ENCODE data around the gene NKX2-2. TPM values are rescaled to one million over a fixed set of nuclear protein-coding genes. Genes with fewer than 3 reads are reported as not detected.
A peak's percentile ranks its signal among the peaks of the same experiment; 100 is the strongest.

NKX2-2 gene
- total and polyA plus RNA-seq, 5 donors, result not detected

DNA sequence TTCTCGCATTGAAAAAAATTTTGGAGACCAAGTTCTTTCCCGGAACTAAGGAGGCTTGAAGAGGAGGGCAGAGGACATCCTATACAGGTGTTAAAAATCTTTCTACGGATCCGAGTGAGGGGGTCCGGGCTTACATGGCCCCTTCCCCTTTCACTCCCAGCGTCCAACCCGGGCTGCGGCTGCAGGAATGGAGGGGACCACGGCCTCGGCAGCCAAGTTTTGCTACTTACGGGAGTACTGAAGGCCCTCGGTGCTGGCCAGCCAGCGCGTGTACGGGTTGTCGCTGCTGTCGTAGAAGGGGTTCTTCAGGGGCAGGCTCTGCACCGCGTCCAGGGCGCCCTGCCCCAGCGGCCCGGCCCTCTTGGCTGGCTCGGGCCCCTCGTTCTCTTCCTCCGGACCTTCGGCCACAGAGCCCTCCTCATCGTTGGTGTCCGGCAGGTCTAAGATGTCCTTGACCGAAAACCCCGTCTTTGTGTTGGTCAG lies 642 bp downstream of the NKX2-2 start:
- WGBS, result 2% methylated on average over 30 of the region's 30 CpGs
- DNase-seq, result no peak
- H3K27me3 ChIP-seq (ENCODE audit: control insufficient read depth, insufficient read depth), result no peaks in the 10 kb centered on the region
- no peaks in the 10 kb centered on the region for H3K4me1 ChIP-seq (ENCODE audit: control insufficient read depth, insufficient read depth, low read length)
- H3K9me3 ChIP-seq (ENCODE audit: control insufficient read depth, low read length), result no peaks in the 10 kb centered on the region
- H3K4me3 ChIP-seq (ENCODE audit: low read length), result peak overlapping the region; percentile 43
- ATAC-seq, result no peak
- no peak overlapping the region for H3K27ac ChIP-seq (ENCODE audit: low read length)
- intact Hi-C loops (cut with DNase I), result no loop called here

- Histone ChIP-seq H3K4me3 (ENCODE audit: low read length) (peak overlapping the region; percentile 13), H3K4me1 (ENCODE audit: control insufficient read depth, insufficient read depth, low read length) (no peaks in the 10 kb centered on the region), H3K9me3 (ENCODE audit: control insufficient read depth, low read length) (no peaks in the 10 kb centered on the region), H3K27me3 (ENCODE audit: control insufficient read depth, insufficient read depth) (no peaks in the 10 kb centered on the region), H3K27ac (ENCODE audit: low read length) (no peak overlapping the region)
- DNase-seq, result no peak
- peak in 1 of 2 donors; percentile 17 for ATAC-seq
- intact Hi-C loops (cut with DNase I), result no loop called here
- WGBS, result 1% methylated on average over 34 of the region's 34 CpGs
These were observed 1.2 kb downstream of the NKX2-2 start for GRCh38 chr20:21512634-21513180.

DNA sequence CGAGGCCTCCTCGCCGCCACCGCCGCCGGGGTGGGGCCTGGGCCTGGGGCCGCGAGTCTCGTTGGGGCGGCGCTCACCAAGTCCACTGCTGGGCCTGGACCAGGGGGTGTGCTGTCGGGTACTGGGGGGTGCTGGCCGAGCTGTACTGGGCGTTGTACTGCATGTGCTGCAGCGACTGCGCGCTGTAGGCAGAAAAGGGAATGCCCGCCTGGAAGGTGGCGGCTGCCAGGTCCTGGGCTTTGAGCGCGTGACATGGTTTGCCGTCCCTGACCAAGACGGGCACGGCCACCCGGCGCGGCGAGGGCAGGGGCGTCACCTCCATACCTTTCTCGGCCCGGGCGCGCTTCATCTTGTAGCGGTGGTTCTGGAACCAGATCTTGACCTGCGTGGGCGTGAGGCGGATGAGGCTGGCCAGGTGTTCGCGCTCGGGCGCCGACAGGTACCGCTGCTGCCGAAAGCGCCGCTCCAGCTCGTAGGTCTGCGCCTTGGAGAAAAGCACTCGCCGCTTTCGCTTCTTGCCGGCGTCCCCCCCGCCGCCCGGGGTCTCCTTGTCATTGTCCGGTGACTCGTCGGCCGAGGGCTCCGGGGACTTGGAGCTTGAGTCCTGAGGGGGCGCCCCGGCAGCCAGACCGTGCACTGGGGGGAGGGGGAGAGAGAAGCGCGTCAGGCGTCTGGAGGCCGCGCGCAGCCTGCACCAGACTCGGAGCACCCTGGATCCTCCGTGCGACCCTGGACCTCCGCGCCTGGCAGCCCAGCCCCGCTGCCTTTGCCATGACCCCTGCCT lies 1.8 kb downstream of the NKX2-2 start:
- H3K27ac ChIP-seq (ENCODE audit: low read length), result no peak overlapping the region
- ATAC-seq (no peak), DNase-seq (no peak)
- no peaks in the 10 kb centered on the region for H3K4me1 ChIP-seq (ENCODE audit: control insufficient read depth, insufficient read depth, low read length)
- intact Hi-C loops (cut with DNase I), result no loop called here
- peak overlapping the region; percentile 13 for H3K4me3 ChIP-seq (ENCODE audit: low read length)
- no peaks in the 10 kb centered on the region for H3K27me3 ChIP-seq (ENCODE audit: control insufficient read depth, insufficient read depth)
- 4% methylated on average over 76 of the region's 76 CpGs for WGBS
- H3K9me3 ChIP-seq (ENCODE audit: control insufficient read depth, low read length), result no peaks in the 10 kb centered on the region

DNA sequence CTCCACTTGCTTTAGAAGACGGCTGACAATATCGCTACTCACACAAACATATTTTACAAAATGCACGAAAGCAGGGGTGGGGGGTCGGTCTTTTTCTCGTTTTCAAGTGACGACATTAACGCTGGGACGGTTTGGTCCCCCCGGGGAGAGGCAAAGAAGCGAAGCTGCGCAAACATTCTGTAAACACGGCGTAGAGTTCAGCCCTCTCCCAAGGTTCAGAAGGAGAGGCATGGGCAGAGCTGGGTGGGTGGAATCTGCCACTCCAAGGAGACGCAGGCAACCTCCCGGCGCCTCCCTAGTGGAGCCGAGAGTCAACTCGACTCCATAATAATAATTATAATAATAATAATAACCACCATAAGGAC lies 2.4 kb downstream of the NKX2-2 start:
- no peak overlapping the region for H3K27ac ChIP-seq (ENCODE audit: low read length)
- H3K9me3 ChIP-seq (ENCODE audit: control insufficient read depth, low read length), result no peaks in the 10 kb centered on the region
- ATAC-seq (no peak), DNase-seq (no peak)
- WGBS, result 36% methylated on average over 18 of the region's 18 CpGs
- intact Hi-C loops (cut with DNase I), result no loop called here
- no peaks in the 10 kb centered on the region for H3K27me3 ChIP-seq (ENCODE audit: control insufficient read depth, insufficient read depth)
- no peak overlapping the region for H3K4me3 ChIP-seq (ENCODE audit: low read length)
- no peaks in the 10 kb centered on the region for H3K4me1 ChIP-seq (ENCODE audit: control insufficient read depth, insufficient read depth, low read length)

DNA sequence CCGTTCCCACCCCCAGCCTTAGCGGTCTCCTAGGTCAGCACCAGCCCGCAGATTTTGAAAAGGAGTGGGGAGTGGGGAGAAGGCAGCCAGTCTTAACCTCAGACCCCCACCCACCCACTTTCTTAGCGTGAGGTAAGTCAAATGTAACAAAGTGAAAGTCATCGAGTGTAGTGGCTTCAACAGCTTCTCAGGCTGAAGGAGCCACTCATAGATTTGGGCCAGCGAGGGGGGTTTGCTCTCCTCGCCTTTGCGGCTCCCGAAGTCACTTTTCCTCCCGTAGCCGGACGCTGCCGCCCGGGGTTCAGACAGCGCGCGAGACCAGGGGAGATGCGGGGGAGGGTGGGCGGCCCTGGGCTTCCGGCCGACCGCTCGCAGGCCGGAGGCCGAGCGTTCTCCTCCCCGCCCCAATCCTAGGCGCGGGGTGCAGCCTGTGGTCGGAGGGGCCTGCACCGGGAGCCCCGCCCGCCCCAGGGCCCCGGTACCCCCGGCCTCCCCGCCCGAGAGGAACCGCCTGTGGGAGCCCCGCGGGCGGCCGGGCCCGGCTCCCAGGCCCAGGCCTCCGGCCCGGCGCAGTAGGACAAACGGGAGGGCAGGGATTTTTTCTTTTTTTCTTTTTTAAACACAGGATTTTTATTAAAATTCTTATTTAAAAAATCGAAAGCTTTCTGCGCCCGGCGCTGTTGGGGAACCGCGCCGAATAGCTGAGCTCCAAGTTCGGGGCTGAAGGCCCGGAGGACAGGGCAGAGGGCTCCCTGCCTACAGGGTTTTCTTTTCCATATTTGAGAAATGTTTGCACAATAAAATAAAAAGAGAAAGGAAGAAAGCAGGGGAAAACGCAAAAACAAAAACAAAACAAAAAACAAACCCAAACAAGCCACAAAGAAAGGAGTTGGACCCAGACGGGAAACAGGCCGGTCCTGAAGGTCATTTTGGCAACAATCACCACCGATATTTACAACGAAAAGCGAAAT lies 3.2 kb downstream of the NKX2-2 start:
- Histone ChIP-seq H3K27me3 (ENCODE audit: control insufficient read depth, insufficient read depth) (no peaks in the 10 kb centered on the region), H3K27ac (ENCODE audit: low read length) (no peak overlapping the region), H3K4me1 (ENCODE audit: control insufficient read depth, insufficient read depth, low read length) (no peaks in the 10 kb centered on the region), H3K9me3 (ENCODE audit: control insufficient read depth, low read length) (no peaks in the 10 kb centered on the region), H3K4me3 (ENCODE audit: low read length) (peak overlapping the region; percentile 42)
- intact Hi-C loops (cut with DNase I), result no loop called here
- DNase-seq, result no peak
- ATAC-seq, result no peak
- 13% methylated on average over 62 of the region's 62 CpGs for WGBS

DNA sequence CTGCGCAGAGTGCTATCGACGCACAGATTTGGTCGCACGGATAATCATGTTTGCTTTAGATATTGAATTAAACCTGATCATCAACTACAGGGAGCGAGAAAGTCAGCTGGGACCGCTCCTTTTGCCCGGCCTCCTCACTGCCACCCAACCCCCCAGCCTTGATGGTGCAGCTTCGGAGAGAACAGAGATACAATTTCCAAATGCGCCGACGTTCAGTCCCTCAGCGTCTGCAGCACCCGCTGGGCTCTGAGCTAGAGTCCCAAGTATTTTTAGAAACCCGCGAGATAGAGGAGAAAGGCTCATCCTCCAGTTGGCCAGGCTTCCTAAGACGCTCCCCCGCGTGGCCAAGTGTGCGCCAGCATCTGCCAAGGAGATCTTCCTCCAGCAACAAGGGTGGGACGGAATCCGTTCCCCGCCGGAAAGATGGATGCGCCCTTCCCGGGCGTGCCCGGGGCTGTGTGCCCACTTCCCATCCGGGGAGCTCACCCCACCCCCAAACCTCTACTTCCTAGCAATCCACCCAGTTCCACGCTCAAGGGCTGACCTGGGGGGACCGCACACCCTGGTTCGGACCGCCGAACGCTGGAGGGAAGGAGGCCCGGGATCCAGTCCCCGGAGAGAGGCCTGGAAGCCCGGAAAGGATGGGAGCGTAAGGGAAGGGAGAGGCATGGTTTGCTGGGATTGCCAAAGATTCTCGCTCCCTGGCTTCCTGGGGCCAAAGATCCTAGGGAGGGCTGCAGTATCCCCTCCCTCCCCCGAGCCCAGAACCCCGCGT lies 4.1 kb downstream of the NKX2-2 start:
- ATAC-seq, result no peak
- 2% methylated on average over 43 of the region's 43 CpGs for WGBS
- no peak for DNase-seq
- H3K27ac ChIP-seq (ENCODE audit: low read length), result no peak overlapping the region
- H3K27me3 ChIP-seq (ENCODE audit: control insufficient read depth, insufficient read depth), result no peaks in the 10 kb centered on the region
- no peaks in the 10 kb centered on the region for H3K4me1 ChIP-seq (ENCODE audit: control insufficient read depth, insufficient read depth, low read length)
- H3K4me3 ChIP-seq (ENCODE audit: low read length), result peak overlapping the region; percentile 42
- no peaks in the 10 kb centered on the region for H3K9me3 ChIP-seq (ENCODE audit: control insufficient read depth, low read length)
- intact Hi-C loops (cut with DNase I), result loop anchor here in 3 of 4 donors (5.0 to 10.0 kb wide), 4 partner anchors 272 to 675 kb away; no protein-coding TSS in a partner anchor

DNA sequence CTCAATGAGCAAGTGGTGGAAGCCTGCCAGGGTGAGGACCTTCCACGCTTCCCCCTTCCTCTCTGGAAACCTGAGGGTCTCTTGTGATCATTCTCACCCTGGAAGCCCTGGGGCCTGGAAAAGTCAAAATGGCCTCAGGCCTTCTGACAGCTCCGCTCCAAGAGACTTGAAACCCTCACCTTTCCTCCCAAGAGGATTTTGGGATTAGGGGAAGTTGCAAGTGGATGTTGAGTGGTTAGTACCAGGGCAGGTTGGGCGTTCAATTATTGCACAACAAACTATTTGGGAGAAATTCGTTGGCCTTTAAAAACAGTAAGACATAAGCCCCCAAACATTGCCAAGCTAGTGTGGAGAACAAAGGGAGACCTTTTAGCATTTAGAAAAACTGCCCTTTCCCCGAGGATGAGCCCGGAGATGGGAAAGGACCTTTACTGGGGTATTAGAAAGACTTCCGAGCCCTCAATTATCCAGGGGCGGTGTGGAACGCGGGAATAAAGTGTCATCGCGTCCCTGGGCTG lies 4.7 kb downstream of the NKX2-2 start:
- DNase-seq (no peak), ATAC-seq (no peak)
- no peaks in the 10 kb centered on the region for H3K9me3 ChIP-seq (ENCODE audit: control insufficient read depth, low read length)
- H3K4me1 ChIP-seq (ENCODE audit: control insufficient read depth, insufficient read depth, low read length), result no peaks in the 10 kb centered on the region
- H3K27me3 ChIP-seq (ENCODE audit: control insufficient read depth, insufficient read depth), result no peaks in the 10 kb centered on the region
- no peak overlapping the region for H3K27ac ChIP-seq (ENCODE audit: low read length)
- WGBS, result 6% methylated on average over 12 of the region's 12 CpGs
- no peak overlapping the region for H3K4me3 ChIP-seq (ENCODE audit: low read length)
- intact Hi-C loops (cut with DNase I), result loop anchor here in 3 of 4 donors (5.0 to 10.0 kb wide), 4 partner anchors 272 to 674 kb away; no protein-coding TSS in a partner anchor

GRCh38 chr20:21508230-21509078 lies 5.4 kb downstream of the NKX2-2 start:
- 2% methylated on average over 47 of the region's 47 CpGs for WGBS
- ATAC-seq (no peak), DNase-seq (no peak)
- Histone ChIP-seq H3K9me3 (ENCODE audit: control insufficient read depth, low read length) (no peaks in the 10 kb centered on the region), H3K4me1 (ENCODE audit: control insufficient read depth, insufficient read depth, low read length) (no peaks in the 10 kb centered on the region), H3K27me3 (ENCODE audit: control insufficient read depth, insufficient read depth) (no peaks in the 10 kb centered on the region), H3K4me3 (ENCODE audit: low read length) (no peak overlapping the region), H3K27ac (ENCODE audit: low read length) (no peak overlapping the region)
- intact Hi-C loops (cut with DNase I), result loop anchor here in 3 of 4 donors (5.0 to 10.0 kb wide), 4 partner anchors 271 to 674 kb away; no protein-coding TSS in a partner anchor

GRCh38 chr20:21507400-21508229 lies 6.2 kb downstream of the NKX2-2 start:
- DNase-seq, result no peak
- Histone ChIP-seq H3K4me3 (ENCODE audit: low read length) (no peak overlapping the region), H3K9me3 (ENCODE audit: control insufficient read depth, low read length) (no peaks in the 10 kb centered on the region), H3K27ac (ENCODE audit: low read length) (no peak overlapping the region), H3K4me1 (ENCODE audit: control insufficient read depth, insufficient read depth, low read length) (no peaks in the 10 kb centered on the region), H3K27me3 (ENCODE audit: control insufficient read depth, insufficient read depth) (no peaks in the 10 kb centered on the region)
- intact Hi-C loops (cut with DNase I), result loop anchor here in 3 of 4 donors (5.0 to 10.0 kb wide), 4 partner anchors 270 to 673 kb away; no protein-coding TSS in a partner anchor
- WGBS, result 5% methylated on average over 44 of the region's 44 CpGs
- no peak for ATAC-seq
